GM21786 (cell line): ENCODE data around the gene PPP4R3B.
"Not testable (repeated sequence)": the region's sequence is repeated elsewhere in the genome, so short reads cannot be mapped to it uniquely, and the experiment has no call there.

Source experiments
- ATAC-seq: cut with Tn5 transposase; IDR thresholded peaks from one replicate; pipeline ENCODE4 v1.9.1; 2021; ENCODE audit not compliant: unreplicated experiment

Gene PPP4R3B

DNA sequence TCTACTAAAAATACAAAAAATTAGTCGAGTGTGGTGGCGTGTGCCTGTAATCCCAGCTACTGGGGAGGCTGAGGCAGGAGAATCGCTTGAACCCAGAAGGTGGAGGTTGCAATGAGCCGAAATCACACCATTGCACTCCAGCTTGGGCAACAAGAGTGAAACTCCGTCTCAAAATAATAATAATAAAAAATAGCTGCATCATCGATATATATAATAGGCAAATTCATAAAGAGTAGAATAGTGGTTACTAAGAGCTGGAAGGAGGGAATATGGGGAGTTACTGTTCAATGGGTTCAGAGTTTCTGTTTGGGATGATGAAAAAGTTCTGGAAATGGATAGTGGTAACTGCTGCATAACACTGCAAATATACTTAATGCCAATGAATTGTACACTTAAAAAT, 20.6 kb downstream of the PPP4R3B start:
- not testable (repeated sequence) for ATAC-seq

DNA sequence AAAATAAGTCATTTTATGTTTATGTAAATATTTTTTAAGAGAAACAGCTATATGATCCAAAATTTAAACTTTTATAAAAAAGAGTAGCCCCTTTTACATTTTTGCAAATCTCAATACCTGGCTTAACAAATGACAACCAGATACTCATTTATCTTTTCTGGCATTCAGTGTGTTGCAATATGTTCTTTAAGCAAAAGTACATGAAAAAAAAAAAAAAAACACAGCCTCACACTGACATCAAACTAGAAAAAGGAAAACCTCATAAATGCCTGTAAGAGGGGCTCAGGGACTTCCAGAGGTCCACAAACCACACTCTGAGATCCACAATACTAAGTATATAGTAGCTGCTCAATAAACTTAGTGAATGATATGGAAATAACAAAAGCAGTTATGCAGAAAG, 21.9 kb downstream of the PPP4R3B start:
- no peak for ATAC-seq

DNA sequence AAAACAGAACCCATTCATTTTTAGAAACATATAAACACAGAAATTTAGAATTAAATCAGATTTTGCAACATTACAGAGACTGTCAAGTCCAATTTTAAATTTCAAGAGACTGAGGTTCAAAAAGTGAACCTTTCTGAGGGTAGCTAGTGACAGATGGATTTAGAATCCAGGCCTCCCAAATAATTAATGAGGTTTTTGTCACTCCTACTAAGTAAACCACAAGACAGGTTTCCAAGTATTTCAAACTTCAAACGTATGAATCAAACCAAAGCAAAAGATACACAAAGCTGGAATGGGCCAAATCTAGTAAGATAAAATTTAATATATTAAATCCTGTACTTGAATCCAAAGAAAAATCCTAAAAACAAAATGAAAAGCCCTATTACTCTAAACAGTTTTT, 25.3 kb downstream of the PPP4R3B start:
- ATAC-seq, result no peak

DNA sequence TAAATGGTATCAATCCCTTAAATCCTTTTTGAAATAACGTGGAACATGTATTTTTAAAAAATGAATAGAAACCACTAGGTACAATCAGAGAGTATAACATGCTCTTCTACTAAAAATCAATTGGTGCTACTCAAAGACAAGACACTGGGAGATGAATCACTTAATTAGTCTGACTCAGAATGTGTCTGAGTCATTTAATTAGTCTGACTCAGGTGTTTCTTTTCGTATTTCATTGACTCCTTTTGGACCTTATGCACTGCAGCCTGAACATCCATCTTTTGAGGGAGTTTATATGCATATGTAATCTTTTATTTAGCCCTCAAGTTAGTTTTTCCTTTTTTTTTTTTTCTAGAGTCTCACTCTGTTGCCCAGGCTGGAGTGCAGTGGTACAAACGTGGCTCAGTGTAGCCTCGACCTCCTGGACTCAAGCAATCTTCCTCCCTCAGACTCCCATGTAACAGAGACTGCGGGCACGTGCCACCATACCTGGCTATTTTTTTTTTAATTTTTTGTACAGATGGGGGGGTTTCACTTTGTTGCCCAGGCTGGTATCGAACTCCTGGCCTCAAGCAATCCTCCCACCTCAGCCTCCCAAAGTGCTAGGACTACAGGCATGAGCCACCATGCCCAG, 26.5 kb downstream of the PPP4R3B start:
- peak; percentile 79 for ATAC-seq

DNA sequence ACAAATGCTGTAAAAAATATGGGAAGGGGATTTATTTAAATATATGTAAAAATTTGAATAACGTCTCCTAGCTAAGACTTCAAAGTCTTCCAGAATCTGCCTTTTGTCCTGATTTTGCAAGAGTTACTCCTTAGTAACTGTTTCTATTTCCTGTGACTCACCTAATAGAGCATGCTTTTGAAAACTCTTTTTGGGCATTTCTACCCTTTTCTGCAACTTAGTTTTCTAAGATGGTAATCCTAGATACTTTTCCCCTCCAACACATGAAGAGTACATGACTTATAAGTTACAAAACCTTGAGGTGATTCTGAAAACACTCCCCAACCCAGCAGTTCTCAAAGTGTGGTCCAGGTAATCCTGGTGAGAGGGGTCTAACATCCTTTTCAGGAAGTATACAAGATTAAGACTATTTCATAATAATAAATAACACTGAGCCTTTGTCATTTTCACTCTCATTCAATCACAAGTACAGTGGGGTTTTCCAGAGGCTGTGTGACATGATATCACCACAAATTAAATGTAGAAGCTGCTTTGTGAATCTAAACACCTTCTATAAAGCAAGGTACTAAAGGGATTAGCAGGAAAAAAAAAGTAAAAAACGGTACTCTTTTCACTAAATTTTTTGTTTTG, 31.9 kb downstream of the PPP4R3B start:
- no peak for ATAC-seq

DNA sequence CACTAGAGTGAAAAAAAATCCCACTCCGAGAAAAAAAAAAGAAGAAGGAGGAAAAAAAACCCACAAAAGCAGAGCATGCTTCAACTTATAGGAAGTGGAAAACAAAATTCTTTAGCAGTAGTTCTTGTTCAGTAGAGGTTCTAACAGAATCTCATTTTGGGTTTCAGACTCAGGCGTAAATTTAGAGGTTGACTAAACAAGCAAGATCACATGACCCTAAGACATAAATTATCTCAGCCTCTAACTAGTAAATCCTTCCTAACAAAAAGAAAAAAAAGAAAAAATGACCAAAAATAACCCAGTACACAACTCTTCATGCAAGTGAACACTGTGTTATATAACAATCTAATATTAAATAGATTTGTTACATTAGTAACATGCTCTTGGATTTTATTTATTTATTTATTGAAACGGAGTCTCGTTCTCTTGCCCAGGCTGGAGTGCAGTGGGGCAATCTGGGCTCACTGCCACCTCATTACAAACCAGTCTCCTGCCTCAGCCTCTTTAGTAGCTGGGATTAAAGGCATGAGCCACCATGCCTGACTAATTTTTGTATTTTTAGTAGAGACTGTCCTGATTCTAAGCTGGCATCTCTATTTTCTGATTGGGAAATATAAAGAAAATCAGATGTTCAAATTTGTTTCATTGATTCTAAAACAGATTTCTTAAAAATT, 35.4 kb downstream of the PPP4R3B start:
- ATAC-seq, result no peak

DNA sequence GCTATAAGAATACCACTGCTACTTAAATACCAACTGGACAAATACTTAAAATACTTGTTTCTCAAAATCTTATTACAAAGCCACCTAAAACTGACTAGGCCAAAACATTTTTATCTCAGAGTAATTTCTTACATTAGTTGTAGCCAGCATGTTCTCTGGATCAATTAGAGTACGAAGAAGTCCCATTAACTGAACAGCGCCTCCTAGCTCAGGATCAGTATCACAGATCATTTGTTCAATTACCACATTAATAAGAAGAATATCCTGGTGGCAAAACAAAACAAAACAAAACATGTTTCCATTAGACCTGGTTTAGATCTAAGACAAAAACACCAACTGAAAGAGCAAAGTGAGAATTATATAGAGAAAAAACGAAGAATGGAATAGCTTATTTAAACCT, 36.0 kb downstream of the PPP4R3B start:
- ATAC-seq, result no peak

DNA sequence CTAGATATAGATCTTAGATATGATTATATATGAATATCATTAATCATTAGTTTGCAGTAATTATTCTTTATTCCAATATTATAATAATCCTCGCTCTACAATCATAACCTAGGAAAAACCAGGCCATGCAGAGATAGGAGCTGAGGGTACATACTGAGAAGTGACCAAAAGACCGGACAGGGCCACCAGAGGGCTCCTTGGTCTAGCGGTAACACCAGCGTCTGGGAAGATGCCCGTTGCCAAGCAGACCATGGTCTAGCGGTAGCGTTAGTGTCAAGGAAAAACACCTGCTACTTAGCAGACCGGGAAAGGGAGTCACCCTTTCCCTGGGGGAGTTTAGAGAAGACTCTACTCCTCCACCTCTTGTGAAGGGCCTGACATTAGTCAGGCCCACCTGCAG, 48.4 kb downstream of the PPP4R3B start:
- ATAC-seq, result not testable (repeated sequence)

DNA sequence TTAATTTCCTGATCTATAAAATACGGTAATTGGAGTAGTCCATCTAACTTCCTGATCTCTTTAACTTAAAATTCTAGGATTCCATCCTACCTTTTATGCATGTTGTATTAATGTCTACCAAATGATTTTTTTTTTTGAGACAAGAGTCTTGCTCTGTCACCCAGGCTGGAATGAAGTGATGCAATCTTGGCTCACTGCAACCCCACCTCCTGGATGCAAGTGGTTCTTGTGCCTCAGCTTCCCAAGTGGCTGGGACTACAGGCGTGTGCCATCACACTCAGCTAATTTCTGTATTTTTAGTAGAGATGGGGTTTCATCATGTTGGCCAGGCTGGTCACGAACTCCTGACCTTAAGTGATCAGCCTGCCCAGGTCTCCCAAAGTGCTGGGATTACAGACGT, 50.1 kb downstream of the PPP4R3B start:
- no peak for ATAC-seq

DNA sequence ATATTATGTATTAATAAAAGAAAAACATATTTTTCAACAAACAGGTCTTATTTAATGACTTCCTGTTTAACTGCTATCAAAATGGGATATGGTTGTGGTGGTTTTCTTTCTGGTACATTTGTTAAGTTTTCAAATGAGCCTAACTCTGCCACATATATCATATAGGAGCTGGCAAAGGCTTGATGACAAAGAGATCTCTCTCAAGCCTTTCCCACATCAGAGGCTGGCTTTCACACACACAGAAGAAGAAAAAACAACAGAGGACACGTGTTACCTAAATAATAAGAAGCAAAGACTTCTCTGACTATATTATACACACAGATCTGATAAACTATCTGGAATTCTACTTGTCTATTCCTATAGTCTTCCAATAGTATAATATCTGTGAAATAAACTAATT, 51.8 kb downstream of the PPP4R3B start:
- no peak for ATAC-seq

DNA sequence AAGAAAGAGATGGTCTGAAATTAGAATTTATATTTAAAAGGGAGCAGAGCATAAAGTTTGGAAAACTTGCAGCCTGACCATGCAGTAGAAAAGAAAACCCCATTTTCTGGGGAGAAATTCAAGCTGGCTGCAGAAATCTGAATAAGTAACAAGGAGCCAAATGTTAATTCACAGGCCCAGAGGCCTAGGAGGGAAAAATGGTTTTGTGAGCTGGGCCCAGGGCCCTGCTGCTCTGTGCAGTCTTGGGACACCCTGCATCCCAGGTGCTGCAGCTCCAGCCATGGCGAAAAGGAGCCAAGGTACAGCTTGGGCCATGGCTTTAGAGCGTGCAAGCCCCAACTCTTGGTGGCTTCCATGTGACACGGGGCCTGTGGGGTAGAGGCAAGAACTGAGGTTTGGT, 56.6 kb downstream of the PPP4R3B start:
- no peak for ATAC-seq

DNA sequence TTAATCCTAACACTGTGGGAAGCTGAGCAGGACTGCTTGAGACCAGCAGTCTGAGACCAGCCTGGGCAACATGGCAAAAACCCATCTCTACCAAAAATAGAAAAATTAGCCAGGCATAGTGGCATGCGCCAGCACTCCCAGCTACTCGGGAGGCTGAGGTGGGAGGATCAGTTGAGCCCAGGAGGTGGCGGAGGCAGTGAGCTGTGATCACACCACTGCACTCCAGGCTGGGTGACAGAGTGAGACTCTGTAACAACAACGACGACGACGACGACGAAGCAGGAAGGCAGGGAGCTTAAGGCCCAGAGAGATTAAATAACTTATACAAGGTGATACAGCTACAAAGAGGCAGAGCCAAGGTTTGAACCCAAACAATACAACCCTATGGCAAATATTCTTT, 60.6 kb downstream of the PPP4R3B start:
- ATAC-seq, result no peak

DNA sequence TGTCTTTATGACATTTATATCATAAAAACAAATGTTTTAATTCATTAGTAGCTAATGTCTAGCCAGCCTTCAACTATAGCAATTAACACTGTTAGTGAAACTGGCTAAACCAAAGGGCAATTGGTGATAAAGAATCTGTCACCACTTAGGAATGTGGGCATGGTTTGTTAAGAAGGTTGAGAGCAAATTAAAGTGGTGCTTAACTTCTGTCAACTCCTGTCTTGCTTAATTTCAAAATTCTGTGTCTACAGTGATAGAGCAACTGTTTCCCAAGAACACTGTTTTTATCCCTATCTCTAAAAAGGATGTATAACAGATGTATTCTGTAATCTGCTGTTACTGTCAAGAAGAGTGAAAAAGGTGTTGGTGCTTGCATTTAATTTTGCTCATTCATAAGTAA, 61.4 kb downstream of the PPP4R3B start:
- no peak for ATAC-seq

DNA sequence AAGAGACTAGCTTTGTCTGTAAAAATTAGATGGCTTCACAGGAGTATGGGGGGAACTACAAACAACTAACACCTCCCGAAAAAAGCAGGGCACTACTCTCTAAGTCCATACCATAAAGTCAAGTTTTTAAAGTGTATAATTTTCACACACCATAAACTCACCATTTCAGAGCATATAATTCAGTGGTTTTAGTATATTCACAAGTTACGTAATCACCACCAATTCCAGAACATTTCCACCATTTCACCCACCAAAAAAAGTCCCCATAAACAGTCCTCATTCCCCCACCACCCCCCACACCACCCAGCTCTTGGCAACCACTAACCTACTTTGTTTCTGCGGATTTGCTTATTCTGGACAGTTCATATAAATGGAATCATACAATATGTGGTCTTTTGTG, 64.1 kb downstream of the PPP4R3B start:
- ATAC-seq, result no peak

DNA sequence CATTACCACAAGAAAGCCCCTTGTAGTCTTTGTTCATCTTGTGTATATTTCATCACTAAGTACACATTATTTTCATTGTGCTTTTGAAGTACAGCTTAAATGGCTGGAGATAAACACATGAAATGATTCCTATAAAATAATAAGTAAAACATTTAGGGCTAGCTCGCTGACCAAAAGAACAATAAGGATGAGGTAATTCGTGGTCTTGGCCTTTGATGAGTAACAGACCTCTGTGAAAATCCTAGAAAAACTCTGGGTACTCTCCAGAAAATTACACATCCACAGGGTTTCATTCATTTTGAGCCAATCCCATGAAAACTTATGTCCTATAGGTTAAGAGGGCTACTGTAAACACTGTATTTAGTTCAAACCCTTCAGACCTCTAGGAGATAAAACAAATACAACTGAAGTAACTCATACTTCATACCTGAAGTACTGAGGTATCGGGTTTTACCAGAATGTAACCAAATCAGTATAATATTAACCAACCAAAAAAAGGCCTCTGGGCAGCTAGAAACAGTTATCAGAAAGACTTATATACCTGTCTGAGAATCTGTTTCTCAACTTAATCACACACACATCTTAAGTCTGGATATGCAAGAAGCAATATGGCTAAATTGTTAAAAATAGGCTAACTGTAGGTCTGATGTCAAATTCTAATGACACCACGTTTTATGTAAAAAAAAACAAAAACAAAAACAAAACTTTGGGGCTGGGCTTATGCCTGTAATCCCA, 66.9 kb downstream of the PPP4R3B start:
- ATAC-seq, result no peak

DNA sequence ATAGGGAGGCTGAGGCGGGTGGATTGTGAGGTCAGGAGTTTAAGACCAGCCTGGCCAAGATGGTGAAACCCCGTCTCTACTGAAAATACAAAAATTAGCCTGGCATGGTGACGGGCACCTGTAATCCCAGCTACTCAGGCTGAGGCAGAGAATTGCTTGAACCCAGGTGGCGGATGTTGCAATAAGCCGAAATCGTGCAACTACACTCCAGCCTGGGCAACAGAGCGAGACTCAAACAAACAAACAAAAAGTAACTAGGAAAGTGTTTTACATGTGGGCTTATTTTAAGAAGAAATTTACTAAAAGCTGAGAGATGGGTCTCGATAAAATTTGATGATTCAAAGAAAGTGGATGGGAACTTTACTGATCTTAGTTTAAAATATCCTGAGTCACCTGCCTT, 69.7 kb downstream of the PPP4R3B start:
- ATAC-seq, result not testable (repeated sequence)

DNA sequence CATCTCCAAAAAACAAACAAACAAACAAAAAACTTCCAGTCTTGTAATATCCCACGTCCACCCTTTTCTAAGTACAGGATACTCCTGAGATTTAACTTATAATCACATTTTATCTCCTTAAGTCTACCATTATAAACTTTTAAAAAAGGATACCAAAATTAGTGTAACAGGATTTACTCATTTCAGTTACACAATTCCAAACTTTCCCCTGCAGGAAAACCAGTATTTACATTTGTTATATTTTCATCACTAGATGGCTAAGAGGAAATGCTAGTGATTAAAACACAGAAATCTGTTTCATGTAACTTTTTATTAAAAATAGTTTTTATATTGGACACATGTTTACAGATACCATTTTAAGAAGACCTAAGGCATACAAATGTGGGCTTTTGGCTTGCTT, 70.4 kb downstream of the PPP4R3B start:
- no peak for ATAC-seq

DNA sequence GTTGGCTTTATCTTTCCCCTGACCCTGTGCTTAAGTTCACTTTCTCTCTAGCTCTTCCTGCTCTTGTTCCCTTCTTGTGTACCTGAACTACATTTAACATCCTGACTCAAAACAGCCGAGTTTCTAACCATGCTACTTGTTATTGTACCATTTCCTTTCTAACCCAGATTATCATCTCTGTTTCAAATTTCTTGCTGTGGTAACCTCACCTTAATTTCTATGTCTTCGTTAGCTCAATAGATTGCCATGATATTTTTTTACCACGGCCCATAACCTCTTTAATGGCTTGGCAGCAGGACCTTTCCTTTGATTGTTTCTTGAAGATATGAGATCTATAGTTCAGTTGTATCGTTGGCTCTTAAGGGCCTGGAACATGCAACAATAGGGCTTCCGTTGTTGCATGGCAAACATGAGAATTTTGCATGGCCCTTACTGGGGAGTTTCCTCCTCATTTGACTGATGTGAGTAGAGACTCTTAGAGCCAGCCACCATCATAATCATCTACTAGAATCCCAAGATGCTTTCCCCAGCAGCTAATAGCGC, 86.8 kb downstream of the PPP4R3B start:
- no peak for ATAC-seq

DNA sequence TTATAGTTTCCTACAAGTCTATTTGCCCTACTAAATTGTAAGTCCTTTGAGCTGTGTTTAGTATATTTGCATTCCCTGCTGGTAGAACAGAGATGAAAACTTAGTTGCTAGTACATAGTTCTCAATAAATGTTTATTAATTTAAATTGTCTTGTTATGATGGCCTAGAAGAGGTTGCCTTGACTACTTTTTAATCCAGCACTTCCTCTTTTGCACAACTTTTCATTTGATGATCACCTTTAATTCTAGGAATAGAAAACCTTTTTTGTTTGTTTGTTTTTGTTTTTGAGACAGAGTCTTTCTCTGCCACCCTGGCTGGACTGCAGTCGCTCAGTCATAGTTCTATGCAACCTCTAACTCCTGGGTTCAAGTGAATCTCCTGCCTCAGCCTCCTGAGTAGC, 91.2 kb downstream of the PPP4R3B start:
- no peak for ATAC-seq

DNA sequence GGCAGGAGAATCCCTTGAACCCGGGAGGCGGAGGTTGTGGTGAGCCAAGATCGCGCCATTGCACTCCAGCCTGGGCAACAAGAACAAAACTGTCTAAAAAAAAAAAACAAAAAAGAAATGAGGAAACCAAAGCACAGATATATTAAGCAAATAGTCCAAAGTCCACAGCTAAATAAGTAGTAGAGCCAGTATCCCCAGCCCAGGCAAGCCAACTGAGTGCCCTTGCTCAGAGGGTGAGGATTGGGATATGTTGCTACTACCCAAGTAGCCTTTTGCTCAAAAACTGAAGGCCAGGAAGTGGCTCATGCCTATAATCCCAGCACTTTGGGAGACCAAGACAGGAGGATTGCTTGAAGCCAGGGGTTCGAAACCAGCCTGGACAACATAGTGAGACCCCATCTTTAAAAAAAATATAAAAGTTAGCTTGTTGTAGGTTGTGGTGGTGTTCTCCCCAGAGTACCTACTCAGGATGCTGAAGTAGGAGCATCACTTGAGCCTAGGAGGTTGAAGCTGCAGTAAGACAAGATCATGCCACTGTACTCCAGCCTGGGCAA, 92.5 kb downstream of the PPP4R3B start:
- no peak for ATAC-seq
